NCI-H1694 treated with DMSO at 0.1 percent for 48 hours (cell line): ENCODE measurements around the gene KIF1B.
"Not testable (repeated sequence)": the region's sequence is repeated elsewhere in the genome, so short reads cannot be mapped to it uniquely, and the experiment has no call there.

Experiments used
- DNase-seq: peaks from one replicate; lab custom pipeline; 2025; lab: John Stamatoyannopoulos, UW

Gene KIF1B

DNA sequence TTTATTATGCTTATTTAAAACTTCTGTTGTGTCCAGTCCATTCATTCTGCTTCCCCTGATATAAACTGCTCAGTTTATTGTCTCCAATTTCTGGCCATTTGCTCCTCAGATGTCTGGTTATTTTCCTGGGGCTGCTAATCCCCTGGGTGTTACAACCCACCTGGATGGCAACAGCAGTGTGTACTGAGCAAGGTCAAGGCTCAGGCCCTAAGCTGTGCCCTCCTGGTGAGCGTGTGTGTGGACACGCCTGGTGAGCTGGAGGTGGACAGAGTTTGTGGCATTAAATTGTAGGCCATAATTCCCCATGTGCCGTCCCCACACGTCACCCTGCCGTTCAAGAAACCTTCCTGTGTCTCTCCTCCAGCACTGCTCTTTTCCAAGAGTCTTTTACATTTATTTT lies 18.1 kb upstream of the KIF1B start:
- DNase-seq, result no peak

GRCh38 chr1:10193288-10193687 lies 17.1 kb upstream of the KIF1B start:
- no peak for DNase-seq

DNA sequence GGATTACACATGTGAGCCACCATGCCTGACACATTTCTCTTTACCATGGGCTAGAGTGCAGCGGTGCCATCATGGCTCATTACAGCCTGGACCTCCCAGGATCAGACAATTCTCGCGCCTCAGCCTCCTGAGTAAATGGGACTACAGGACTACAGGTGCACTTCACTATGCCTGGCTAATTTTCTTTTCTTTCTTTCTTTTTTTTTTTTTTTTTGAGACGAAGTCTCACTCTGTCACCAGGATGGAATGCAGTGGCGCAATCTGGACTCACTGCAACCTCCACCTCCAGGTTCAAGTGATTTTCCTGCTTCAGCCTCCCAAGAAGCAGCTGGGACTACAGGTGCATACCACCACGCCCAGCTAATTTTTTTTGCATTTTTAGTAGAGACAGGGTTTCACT lies 14.8 kb upstream of the KIF1B start:
- DNase-seq, result no peak

DNA sequence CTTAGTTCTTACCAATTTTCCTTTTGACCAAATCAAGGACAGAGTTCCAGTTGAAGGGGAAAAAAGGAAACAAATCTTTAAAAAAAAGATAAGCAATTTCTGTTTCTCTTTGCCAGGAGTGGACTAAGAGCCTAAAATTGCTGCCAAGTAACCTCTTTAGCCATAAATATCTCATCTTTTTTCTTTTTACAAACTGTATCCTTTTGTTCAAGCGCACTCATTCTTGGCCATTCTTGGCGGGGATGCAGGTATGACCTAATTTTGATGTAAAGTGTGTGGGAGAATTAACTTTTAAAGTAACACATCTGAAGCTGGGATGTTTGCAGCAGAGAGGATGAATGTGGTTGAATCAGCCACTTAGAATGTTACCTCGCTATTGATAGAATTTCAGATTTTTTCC lies 13.4 kb upstream of the KIF1B start:
- no peak for DNase-seq

DNA sequence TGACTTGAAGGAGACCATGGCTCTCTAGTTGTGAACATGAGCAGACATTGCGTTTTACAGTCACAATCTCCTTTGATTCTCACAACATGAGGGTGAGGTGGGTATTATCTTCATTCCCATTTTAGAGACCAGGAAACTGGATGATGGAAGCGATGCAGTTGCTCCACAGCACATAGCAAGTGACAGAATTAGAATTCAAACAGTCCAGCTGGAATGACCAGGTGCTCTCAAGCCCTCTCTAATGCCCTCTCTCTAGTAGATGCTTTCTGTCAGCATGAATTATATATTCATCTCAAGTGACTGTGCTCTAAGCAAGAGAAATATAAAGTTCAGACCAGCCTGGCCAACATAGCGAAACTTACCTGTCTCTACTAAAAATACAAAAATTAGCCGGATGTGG lies 9.8 kb upstream of the KIF1B start:
- no peak for DNase-seq

DNA sequence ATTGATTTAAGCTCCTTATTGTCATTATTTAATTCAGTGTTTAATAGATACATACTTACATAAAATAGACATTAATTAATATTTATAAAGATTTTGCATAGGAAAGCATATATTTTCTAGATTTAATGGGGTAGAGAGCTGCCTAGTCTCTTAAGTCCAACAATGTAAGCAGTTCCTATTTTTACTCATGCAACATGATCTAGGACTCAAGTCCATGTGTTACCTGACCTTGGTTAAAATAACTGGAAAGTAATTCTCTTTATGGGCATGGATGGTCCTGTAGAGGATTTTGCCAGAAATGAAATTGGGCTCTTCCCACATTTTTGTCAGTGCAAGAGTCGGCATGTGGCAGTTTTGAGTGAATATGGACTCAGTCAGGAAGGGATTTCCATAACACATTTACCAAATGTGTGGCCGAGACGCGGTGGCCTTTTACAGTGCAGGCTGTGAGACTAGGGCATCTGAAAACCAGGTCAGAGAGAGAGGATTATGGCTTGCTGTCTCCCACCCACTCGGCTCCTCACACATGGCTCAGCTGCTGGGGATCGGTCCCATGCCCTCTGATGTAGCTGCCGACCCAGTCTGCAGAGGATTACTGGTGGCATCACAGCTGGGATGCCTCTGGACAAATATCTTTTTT lies 6.2 kb upstream of the KIF1B start:
- DNase-seq, result no peak

- DNase-seq, result not testable (repeated sequence)
Measured at GRCh38 chr1:10205206-10205605, 5.2 kb upstream of the KIF1B start.

DNA sequence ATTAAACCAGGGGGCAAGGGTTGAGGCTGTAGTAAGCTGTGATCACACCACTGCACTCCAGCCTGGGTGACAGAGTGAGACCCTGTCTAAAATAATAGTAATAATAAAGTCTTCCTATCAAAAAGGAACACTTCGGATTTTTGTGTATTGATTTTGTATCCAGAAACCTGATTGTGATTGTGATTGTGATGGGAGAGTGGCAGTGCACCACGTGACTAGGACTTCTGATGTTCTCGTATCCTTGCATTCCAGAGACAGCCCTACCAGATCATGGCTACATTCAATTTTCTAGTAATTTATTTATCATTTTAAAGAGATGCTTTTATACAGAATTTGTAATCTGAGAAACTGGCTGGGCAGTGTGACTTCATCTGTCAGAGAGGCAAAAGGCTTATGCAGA lies 2.6 kb upstream of the KIF1B start:
- DNase-seq, result no peak

- DNase-seq, result no peak
Measured at GRCh38 chr1:10208537-10208936, 1.8 kb upstream of the KIF1B start.

GRCh38 chr1:10209590-10209904 lies 823 bp upstream of the KIF1B start:
- DNase-seq, result no peak

- DNase-seq, result peak; percentile 15
Measured at GRCh38 chr1:10210841-10211804, 753 bp downstream of the KIF1B start.

- peak; percentile 37 for DNase-seq
Measured at GRCh38 chr1:10211805-10212410, 1.5 kb downstream of the KIF1B start.

- DNase-seq, result no peak
Measured at GRCh38 chr1:10212476-10212875, 2.1 kb downstream of the KIF1B start.

- no peak for DNase-seq
Measured at GRCh38 chr1:10213186-10213705, 2.9 kb downstream of the KIF1B start.

- DNase-seq, result no peak
Measured at GRCh38 chr1:10216090-10216749, 5.8 kb downstream of the KIF1B start.

DNA sequence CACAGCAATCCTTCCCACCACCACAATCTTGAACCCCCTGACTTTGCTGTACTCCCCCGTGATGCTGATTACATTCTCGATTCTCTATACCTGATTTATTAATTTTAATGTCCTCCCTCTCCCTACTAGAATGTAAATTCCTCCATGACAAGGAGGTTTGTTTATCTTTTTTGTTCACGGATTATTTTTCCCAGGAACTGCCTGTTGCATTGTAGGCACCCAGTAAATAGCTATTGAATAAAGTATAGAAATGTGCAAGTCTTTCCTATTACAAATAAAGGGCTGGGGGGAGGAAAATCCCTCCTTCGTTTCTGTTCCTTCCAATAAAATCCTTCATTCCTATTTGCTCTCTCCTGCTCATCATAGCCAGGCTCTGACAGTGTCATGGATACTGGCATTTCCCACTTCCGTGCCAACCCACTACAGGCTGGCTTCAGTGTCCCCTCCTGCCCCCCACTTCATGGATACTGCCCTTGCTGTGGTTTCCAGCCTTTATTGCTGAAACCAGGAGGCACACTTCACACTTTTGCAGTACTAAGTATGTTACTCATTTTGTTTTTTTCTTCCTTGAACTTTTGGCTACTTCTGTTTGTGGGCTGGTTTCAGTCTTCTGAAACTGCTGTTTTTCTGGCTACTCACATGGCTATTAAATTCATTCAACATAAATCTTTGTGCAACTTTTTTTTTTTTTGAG lies 7.5 kb downstream of the KIF1B start:
- no peak for DNase-seq

DNA sequence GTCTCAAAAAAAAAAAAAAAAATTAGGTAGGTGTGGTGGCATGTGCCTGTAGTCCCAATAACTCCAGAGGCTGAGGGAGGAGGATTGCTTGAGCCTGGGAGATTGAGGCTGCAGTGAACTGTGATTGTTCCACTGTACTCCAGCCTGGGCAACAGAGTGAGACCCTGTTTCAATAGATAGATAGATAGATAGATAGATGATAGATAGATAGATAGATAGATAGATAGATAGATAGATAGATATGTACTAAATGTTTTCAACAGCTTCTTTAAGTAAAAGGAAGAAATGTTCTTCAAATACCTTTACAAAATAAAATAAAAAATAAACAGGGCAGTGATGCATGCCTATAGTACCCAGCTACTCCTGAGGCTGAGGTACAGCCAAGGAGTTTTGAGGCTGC lies 9.8 kb downstream of the KIF1B start:
- no peak for DNase-seq

DNA sequence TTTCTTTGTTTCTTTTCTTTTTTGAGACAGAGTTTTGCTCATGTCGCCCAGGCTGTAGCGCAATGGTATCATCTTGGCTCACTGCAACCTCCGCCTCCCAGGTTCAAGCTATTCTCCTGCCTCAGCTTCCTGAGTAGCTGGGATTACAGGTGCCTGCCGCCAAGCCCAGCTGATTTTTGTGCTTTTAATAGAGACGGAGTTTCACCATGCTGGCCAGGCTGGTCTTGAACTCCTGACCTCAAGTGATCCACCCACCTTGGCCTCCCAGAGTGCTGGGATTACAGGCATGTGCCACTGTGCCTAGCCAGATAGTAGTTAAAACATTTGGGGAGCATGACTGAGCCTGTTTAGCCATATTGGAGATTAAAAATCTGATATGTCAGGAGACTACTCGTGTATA lies 10.3 kb downstream of the KIF1B start:
- DNase-seq, result not testable (repeated sequence)

DNA sequence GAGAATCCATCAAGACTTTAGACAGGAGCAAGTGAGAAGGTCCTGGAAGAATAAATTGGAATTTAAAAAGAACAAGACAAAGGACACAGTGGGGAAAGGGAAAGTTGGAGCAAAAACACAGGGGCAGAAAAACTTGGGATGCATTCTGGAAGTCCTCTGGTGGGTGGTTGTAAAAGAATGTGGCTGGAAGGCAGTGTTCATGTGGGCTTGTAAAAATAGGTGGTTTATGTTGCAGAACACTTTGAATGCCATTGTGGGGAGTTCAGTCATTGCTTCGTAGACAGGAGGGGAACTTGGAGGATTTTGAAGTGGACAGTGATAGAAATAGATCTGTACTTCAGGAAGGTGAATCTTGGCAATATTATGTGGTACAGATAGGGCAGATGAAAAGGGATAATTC lies 15.2 kb downstream of the KIF1B start:
- DNase-seq, result no peak

DNA sequence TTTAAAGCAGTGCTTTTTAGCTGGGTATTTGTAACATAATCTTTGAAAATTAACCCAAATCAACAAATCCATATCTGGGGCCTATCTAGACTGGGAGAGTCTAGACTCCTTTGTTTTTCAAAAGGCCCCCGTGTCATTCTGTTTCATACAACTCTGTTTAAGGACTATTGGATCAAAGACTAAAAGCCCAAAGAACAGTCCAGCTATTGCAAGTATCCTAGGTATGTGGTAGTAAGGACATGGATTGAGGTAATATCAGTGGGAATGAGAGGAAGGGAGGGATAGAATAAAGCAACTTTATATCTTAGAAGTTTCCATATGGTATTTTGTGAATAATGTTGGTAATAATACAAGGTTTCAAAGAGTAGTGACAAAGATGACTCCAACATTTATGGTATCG lies 18.2 kb downstream of the KIF1B start:
- DNase-seq, result no peak

- no peak for DNase-seq
Measured at GRCh38 chr1:10229903-10230302, 19.5 kb downstream of the KIF1B start.

DNA sequence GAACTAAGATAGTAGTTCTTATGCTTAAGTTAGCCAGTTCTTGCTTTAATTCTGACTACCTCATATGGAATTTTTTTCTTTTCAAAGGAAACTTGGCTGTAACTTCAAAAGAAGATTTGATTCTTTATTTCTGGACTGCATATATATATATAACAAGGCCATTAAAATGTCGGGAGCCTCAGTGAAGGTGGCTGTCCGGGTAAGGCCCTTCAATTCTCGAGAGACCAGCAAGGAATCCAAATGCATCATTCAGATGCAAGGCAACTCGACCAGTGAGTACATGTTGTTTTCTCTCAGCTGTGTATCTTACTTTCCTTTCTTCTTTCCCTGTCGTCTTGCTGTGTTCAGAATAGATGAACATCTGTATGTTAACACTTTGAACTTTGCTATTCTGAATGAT lies 21.8 kb downstream of the KIF1B start:
- DNase-seq, result no peak
